PC-9 (cell line): ENCODE results near the gene PAN3. TPM values are rescaled to one million over a fixed set of nuclear protein-coding genes. Genes with fewer than 3 reads are reported as not detected.

ENCODE experiments used
- BruUV-seq: library from RNA; stranded (reverse); fragments of 400-500 nt; replicated peaks from 2 replicates; lab custom pipeline; 2021; lab: Mats Ljungman, UMichigan
- CTCF ChIA-PET: fragments of 300-600 bp; sonication (Branson Sonifier 250); formaldehyde crosslinking; loops from one replicate; lab custom pipeline; 2022; ENCODE audit warnings: antibody characterized with exemption; lab: Charles Lee
- POLR2A ChIA-PET: fragments of 300-600 bp; sonication (Branson Sonifier 250); formaldehyde crosslinking; loops from one replicate; lab custom pipeline; 2022; ENCODE audit warnings: antibody characterized with exemption; ENCODE audit not compliant: unreplicated experiment; lab: Charles Lee
- DNase-seq, 2 experiments: peaks; one replicate each; pipeline versions ENCODE4 v3.0.0 to v3.0.0-alpha.2; 2015 to 2022; ENCODE audit warnings: mixed read lengths in 1 of 2
- H2AFZ ChIP-seq: fragments of 200-600 bp; sonication (generic); 2 replicates; pipeline ENCODE4 v1.8.1; 2017; ENCODE audit warnings: antibody characterized with exemption
- H3F3A ChIP-seq: fragments of 200-600 bp; sonication (generic); 2 replicates; pipeline ENCODE4 v1.8.1; 2017; ENCODE audit warnings: antibody characterized with exemption, mild to moderate bottlenecking, low read depth; ENCODE audit not compliant: insufficient read depth
- H3K27ac ChIP-seq: fragments of 200-600 bp; sonication (generic); 2 replicates; pipeline ENCODE4 v1.6.1; 2016; ENCODE audit warnings: mixed run types
- H3K27me3 ChIP-seq: fragments of 200-600 bp; sonication (generic); 2 replicates; pipeline ENCODE4 v1.6.1; 2016; ENCODE audit warnings: low read depth, mixed run types; ENCODE audit not compliant: insufficient read depth
- H3K36me3 ChIP-seq: fragments of 200-600 bp; sonication (generic); 2 replicates; pipeline ENCODE4 v1.6.1; 2016; ENCODE audit warnings: low read depth, mixed run types
- H3K4me1 ChIP-seq: fragments of 200-600 bp; sonication (generic); replicated peaks from 2 replicates; pipeline ENCODE4 v1.6.1; 2016; ENCODE audit warnings: mixed run types; ENCODE audit not compliant: insufficient read depth
- H3K4me2 ChIP-seq: fragments of 200-600 bp; sonication (generic); 2 replicates; pipeline ENCODE4 v1.6.1; 2017; ENCODE audit warnings: mixed run types
- H3K4me3 ChIP-seq: fragments of 200-600 bp; sonication (generic); 2 replicates; pipeline ENCODE4 v1.6.1; 2016; ENCODE audit warnings: mixed run types
- H3K79me2 ChIP-seq: fragments of 200-600 bp; sonication (generic); 2 replicates; pipeline ENCODE4 v1.6.1; 2017; ENCODE audit warnings: low read depth, mixed run types
- H3K9me2 ChIP-seq: fragments of 200-600 bp; sonication (generic); 2 replicates; pipeline ENCODE4 v1.8.1; 2017; ENCODE audit warnings: mild to moderate bottlenecking; ENCODE audit not compliant: insufficient read depth
- H3K9me3 ChIP-seq: fragments of 200-600 bp; sonication (generic); 2 replicates; pipeline ENCODE4 v1.8.1; 2016; ENCODE audit warnings: low read depth; ENCODE audit not compliant: insufficient read depth
- H4K20me1 ChIP-seq: fragments of 200-600 bp; sonication (generic); 2 replicates; pipeline ENCODE4 v1.8.1; 2017; ENCODE audit not compliant: insufficient read depth
- EZH2 ChIP-seq: fragments of 200-600 bp; sonication (generic); IDR thresholded peaks from 2 replicates; pipeline ENCODE4 v1.8.0; 2017; ENCODE audit warnings: antibody characterized with exemption, low read depth
- intact Hi-C: fragments of 100-400 bp; cut with micrococcal nuclease; formaldehyde crosslinking; loops from one replicate; pipeline ENCODE4 v1.10.0; 2022; ENCODE audit not compliant: unreplicated experiment
- total RNA-seq: library from RNA; stranded (reverse); gene quantifications from 2 replicates; pipeline ENCODE4 v1.2.3, GENCODE V29; 2021
- TF ChIP-seq, protein P1 (sequence below): fragments of 200-600 bp; sonication (generic); conservative IDR thresholded peaks from 2 replicates; pipeline ENCODE4 v1.6.1; 2017; ENCODE audit warnings: mixed run types, antibody characterized with exemption, mild to moderate bottlenecking, moderate library complexity

Gene PAN3
- total RNA-seq, 1 experiment from 2014 or later = 34.6 TPM

DNA sequence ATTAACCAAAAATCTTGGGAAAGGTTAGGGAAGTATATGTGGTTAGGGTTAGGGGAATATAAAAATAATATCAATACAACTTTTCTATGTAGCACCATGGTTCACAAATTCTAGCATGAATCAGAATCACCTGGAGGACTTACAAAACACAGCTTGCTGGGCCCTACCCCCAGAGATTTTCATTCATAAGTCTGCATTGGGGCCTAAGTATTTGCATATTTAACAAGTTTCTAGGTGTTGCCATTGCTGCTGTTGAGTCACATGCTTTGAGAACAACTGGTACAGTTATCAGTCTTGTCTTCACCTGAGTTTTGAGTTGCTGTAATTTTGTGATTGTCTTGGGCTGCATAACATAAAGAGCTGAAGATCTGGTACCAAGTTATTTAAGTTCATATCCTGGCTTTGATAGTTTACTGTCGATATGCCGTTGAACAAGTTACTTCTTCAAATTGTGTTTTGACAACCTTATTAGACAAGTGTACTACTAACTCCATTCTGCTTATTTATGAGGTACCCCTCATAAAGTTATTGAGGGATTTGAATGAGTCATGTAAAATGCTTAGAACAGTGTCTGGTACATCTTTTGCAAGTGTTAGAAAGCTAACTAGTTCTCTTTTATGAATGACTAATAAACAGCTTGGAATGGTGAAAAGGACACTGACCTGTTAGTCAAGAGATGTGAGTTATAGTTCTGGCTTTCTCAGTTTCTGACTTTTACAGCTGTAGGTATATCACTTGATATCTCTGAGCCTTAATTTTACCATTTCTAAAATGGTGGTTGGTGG lies 132.9 kb downstream of the PAN3 start:
- intact Hi-C loops = no loop called here
- POLR2A ChIA-PET = no interaction called here
- BruUV-seq = no TSS peak
- Histone ChIP-seq H3K27ac (no peak overlapping the region), H4K20me1 (no peaks in the 10 kb centered on the region; the same call in 1 of the 2 replicates), H3K4me3 (no peak overlapping the region), H3K79me2 (no peaks in the 10 kb centered on the region), H3K4me1 (no peaks in the 10 kb centered on the region), H2AFZ (no peak overlapping the region), H3K4me2 (no peak overlapping the region), H3K9me2 (no peaks in the 10 kb centered on the region), H3K9me3 (no peaks in the 10 kb centered on the region), H3K27me3 (no peaks in the 10 kb centered on the region), H3K36me3 (peaks cover 10% of the 10 kb centered on the region; the same call in 1 of the 2 replicates), H3F3A (peaks cover 5% of the 10 kb centered on the region; the same call in 1 of the 2 replicates)
- no peak for TF ChIP-seq EZH2
- TF ChIP-seq, protein P1, sequence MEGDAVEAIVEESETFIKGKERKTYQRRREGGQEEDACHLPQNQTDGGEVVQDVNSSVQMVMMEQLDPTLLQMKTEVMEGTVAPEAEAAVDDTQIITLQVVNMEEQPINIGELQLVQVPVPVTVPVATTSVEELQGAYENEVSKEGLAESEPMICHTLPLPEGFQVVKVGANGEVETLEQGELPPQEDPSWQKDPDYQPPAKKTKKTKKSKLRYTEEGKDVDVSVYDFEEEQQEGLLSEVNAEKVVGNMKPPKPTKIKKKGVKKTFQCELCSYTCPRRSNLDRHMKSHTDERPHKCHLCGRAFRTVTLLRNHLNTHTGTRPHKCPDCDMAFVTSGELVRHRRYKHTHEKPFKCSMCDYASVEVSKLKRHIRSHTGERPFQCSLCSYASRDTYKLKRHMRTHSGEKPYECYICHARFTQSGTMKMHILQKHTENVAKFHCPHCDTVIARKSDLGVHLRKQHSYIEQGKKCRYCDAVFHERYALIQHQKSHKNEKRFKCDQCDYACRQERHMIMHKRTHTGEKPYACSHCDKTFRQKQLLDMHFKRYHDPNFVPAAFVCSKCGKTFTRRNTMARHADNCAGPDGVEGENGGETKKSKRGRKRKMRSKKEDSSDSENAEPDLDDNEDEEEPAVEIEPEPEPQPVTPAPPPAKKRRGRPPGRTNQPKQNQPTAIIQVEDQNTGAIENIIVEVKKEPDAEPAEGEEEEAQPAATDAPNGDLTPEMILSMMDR = no peak
- DNase-seq = no peak
- CTCF ChIA-PET = no interaction called here

GRCh38 chr13:28273919-28274318 lies 135.6 kb downstream of the PAN3 start:
- no TSS peak for BruUV-seq
- Histone ChIP-seq H3K9me2 (no peaks in the 10 kb centered on the region), H3K9me3 (no peaks in the 10 kb centered on the region), H4K20me1 (no peaks in the 10 kb centered on the region; the same call in 1 of the 2 replicates), H3F3A (peaks cover 5% of the 10 kb centered on the region; the same call in 1 of the 2 replicates), H3K4me3 (no peak overlapping the region), H3K27ac (no peak overlapping the region), H2AFZ (no peak overlapping the region), H3K4me1 (no peaks in the 10 kb centered on the region), H3K79me2 (no peaks in the 10 kb centered on the region), H3K36me3 (no peaks in the 10 kb centered on the region; the same call in 1 of the 2 replicates), H3K27me3 (no peaks in the 10 kb centered on the region), H3K4me2 (no peak overlapping the region)
- intact Hi-C loops = no loop called here
- no peak for TF ChIP-seq EZH2
- TF ChIP-seq, protein P1 = no peak
- CTCF ChIA-PET = no interaction called here
- DNase-seq = no peak
- POLR2A ChIA-PET = no interaction called here

DNA sequence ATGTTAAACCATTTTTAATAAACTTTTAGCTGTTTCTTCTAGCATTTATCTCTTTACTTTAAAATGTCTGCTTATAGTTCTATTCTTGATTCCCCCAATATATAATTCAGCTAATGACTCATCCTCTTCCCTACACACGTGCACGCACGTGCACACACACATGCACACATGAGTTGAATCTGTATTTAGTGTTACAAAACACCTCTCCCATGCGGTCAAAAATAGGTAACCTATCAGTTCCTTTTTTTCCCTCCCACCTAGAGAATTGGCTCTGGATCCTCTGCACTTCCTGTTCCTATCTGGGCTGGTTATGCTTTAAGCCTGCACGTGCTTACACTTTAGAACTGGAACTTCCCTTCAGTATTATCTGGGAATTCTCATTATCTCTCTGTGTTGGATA lies 144.1 kb downstream of the PAN3 start:
- no peaks in the 10 kb centered on the region for H4K20me1 ChIP-seq
- H3K36me3 ChIP-seq = peaks cover 6% of the 10 kb centered on the region; the same call in 1 of the 2 replicates
- BruUV-seq = no TSS peak
- no peak overlapping the region for H3K27ac ChIP-seq
- no peaks in the 10 kb centered on the region for H3K4me1 ChIP-seq
- CTCF ChIA-PET = no interaction called here
- H3K27me3 ChIP-seq = no peaks in the 10 kb centered on the region
- POLR2A ChIA-PET = no interaction called here
- H2AFZ ChIP-seq = no peak overlapping the region
- no peaks in the 10 kb centered on the region for H3K79me2 ChIP-seq
- TF ChIP-seq, protein P1 = no peak
- TF ChIP-seq EZH2 = no peak
- no peaks in the 10 kb centered on the region for H3K9me3 ChIP-seq
- intact Hi-C loops = no loop called here
- no peak overlapping the region for H3K4me2 ChIP-seq
- DNase-seq = no peak
- H3K9me2 ChIP-seq = no peaks in the 10 kb centered on the region
- H3F3A ChIP-seq = no peaks in the 10 kb centered on the region
- H3K4me3 ChIP-seq = no peak overlapping the region
